ENCODE measurements around the gene IFITM5.
"Not testable (repeated sequence)": the region's sequence is repeated elsewhere in the genome, so short reads cannot be mapped to it uniquely, and the experiment has no call there.

- TF ChIP-seq POLR2A, CTCF, EP300 (IDR thresholded peaks at IDR 0.05): not testable (repeated sequence)
These were observed 12.1 kb downstream of the IFITM5 start for GRCh38 chr11:286977-287820.

Measured in sigmoid colon (tissue), 4 donors.